HAP-1 (cell line): ENCODE results near the gene MAST4.

Source experiments
- DNase-seq, 2 experiments: peaks; one replicate each; pipeline ENCODE4 v3.0.0-alpha.2; 2016 to 2020; ENCODE audit warnings: low spot score in 2 of 2
- H3K27me3 ChIP-seq: fragments of 250-450 bp; sonication (Bioruptor Pico); 2 replicates; pipeline ENCODE4 v1.5.1; 2020; ENCODE audit warnings: low read depth, mild to moderate bottlenecking, moderate library complexity
- H3K36me3 ChIP-seq: fragments of 250-450 bp; sonication (Bioruptor Pico); replicated peaks from 2 replicates; pipeline ENCODE4 v1.5.1; 2020; ENCODE audit warnings: mild to moderate bottlenecking
- H3K4me1 ChIP-seq: fragments of 250-450 bp; sonication (Bioruptor Pico); 2 replicates; pipeline ENCODE4 v1.5.1; 2020; ENCODE audit warnings: mild to moderate bottlenecking
- H3K4me3 ChIP-seq: fragments of 250-450 bp; sonication (Bioruptor Pico); 2 replicates; pipeline ENCODE4 v1.5.1; 2020; ENCODE audit warnings: mild to moderate bottlenecking, moderate library complexity
- H3K9me3 ChIP-seq: fragments of 250-450 bp; sonication (Bioruptor Pico); 2 replicates; pipeline ENCODE4 v1.5.1; 2020; ENCODE audit warnings: mild to moderate bottlenecking, moderate library complexity
- in situ Hi-C: fragments of 300-500 bp; cut with MboI; formaldehyde crosslinking; loops from 3 replicates; pipeline ENCODE4 v1.14.3; 2020; ENCODE audit warnings: low sequenced_read_pairs, inconsistent platforms, mixed read lengths

Gene MAST4

DNA sequence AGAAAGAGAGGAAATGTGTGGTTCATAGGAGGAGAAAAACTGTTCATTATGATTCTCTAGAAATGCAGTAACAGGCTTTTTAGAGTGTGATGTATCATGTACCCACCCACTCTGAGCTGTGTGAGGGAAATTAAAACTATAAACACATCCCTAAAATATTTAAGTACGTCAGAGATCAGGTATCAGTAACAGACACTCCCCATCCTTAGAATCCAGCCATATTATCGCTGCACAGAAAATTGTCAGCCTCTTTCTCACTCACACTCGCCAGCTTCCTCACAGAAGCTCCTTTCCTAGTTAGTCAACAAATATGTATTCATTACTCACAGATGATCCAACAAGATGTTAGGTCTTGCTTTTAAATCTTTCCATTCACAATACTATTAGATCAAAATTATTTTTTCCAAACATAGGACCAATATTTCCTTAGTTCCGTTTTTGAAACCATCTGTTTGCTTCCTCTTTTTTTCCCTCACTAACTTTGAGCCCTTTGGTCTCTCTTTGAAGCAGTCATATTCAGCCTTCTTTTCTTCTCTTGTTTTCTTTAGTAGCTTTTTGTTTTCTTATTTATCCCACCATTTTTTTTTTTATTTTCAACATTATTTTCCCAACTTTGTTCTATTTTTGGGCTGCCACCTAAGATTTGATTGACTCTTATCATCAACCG is 13.6 kb upstream of the MAST4 start:
- H3K36me3 ChIP-seq = no peaks in the 10 kb centered on the region
- DNase-seq = no peak
- H3K4me3 ChIP-seq = no peak overlapping the region
- no peaks in the 10 kb centered on the region for H3K9me3 ChIP-seq
- peaks cover 5% of the 10 kb centered on the region; the same call in 1 of the 2 replicates for H3K27me3 ChIP-seq
- no peaks in the 10 kb centered on the region for H3K4me1 ChIP-seq
- in situ Hi-C loops = no loop called here

DNA sequence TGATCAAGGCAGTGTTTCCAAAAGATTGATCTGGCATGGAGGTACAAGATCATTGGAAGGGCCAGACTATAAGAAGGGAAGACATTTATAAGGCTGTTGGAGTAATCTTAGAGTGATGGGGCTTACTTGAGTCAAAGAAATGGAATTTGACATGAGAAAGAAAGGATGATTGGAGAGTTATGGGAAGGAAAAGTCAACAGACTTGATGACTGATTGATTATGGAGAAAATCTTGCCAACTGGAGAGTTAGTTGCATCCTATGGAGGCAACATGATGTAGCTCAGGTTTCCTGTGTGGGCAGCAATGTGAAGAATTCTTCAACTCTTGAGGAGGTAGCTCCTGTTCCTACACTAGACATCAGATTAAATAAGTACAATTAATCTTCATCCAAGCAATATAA is 10.9 kb upstream of the MAST4 start:
- Histone ChIP-seq H3K36me3 (no peaks in the 10 kb centered on the region), H3K4me1 (no peaks in the 10 kb centered on the region), H3K9me3 (no peaks in the 10 kb centered on the region), H3K27me3 (peaks cover 1% of the 10 kb centered on the region; the same call in 1 of the 2 replicates), H3K4me3 (no peak overlapping the region)
- in situ Hi-C loops = no loop called here
- DNase-seq = no peak

DNA sequence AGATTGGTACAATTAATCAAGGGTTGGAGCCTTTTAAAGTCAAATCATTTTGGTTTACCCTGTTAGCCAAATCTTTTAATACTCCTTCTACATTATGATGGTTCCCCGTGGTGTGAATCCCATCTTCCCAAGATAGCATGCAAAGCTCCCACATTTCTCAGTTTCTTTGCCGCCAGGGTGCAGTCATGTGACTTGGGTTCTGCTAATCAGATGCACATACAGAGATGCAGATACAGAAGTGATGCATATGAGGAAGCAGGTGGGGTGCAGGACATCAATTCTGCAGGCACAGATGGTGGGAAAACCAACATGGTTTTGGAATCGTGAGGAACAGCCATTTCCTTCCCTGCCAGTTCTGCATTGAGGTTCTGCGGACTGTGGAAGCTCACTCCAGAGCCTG is 8.4 kb upstream of the MAST4 start:
- in situ Hi-C loops = no loop called here
- H3K4me3 ChIP-seq = no peak overlapping the region
- no peak for DNase-seq

DNA sequence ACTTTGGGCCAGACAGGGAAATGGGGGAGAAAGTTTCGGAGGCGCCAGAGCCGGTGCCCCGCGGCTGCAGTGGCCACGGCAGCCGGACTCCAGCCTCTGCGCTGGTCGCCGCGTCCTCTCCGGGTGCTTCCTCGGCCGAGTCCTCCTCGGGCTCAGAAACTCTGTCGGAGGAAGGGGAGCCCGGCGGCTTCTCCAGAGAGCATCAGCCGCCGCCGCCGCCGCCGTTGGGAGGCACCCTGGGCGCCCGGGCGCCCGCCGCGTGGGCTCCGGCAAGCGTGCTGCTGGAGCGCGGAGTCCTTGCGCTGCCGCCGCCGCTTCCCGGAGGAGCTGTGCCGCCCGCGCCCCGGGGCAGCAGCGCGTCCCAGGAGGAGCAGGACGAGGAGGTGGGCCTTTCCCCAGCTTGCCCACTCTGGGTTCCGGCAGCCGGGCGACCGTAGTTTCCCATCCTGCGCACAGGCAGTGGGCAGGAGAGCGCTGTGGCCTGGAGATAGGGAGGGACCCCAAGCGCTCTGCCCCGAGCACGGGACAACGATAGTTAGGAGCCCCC is 516 bp downstream of the MAST4 start:
- in situ Hi-C loops = no loop called here
- Histone ChIP-seq H3K4me3 (peak overlapping the region; percentile 40), H3K4me1 (no peaks in the 10 kb centered on the region), H3K27me3 (peaks cover 58% of the 10 kb centered on the region), H3K9me3 (no peaks in the 10 kb centered on the region), H3K36me3 (no peaks in the 10 kb centered on the region)
- DNase-seq = peak; percentile 2 to 23

More for the DNA sequence above, 8.4 kb upstream of the MAST4 start:
- H3K27me3 ChIP-seq = peaks cover 3% of the 10 kb centered on the region; the same call in 1 of the 2 replicates
- H3K9me3 ChIP-seq = no peaks in the 10 kb centered on the region
- H3K4me1 ChIP-seq = no peaks in the 10 kb centered on the region
- H3K36me3 ChIP-seq = no peaks in the 10 kb centered on the region

DNA sequence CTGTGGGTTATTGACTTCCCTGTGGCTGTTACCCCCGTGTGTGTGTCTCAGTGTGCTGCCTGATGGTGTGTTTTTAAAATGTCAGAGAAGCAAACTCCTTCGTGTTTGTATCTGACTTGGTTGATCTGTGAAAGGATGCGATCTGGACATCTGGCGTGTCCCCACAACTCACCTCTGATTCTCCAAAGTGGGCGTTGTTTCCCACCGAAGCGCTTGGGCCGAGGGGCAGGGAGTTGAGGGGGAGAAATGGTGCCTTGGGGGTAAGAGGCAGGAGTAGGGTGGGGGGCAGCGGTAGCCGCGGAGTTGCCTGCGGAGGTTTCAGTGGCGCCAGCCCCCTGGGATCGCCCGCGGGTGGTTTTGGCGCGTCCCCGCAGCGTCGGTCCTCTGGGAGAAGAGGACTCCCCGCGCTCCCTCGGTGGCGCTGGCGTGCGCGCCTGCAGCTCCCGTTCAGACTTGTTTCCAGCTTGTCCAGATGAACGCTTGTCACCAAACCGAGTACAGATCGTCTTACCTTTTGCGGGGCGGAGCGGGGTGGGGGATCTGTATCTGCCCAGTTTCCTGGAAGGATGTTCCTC is 1.1 kb downstream of the MAST4 start:
- Histone ChIP-seq H3K27me3 (peaks cover 58% of the 10 kb centered on the region), H3K4me1 (no peaks in the 10 kb centered on the region), H3K4me3 (peak overlapping the region; percentile 40), H3K36me3 (no peaks in the 10 kb centered on the region), H3K9me3 (no peaks in the 10 kb centered on the region)
- DNase-seq = peak in 1 of 2 experiments; percentile 38
- in situ Hi-C loops = no loop called here

DNA sequence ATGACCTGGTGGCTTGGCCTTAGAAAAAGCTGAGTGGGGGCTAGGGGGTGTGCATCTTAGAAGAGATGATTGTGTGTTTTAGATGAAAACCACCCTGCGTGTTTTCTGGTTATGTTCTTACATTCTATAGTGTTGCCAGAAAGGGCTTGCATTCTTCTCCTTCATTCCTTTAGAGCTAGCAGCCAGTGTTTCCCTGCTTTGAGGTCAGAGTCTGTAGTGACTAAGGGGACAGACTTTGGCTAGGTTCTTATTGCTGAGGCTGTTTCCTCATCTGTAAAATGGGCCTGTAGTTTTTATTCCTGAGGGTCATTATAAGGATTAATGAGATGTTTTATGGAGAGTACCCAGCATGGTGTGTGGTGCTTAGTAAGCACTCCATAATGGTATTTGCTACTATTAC is 6.4 kb downstream of the MAST4 start:
- Histone ChIP-seq H3K36me3 (no peaks in the 10 kb centered on the region), H3K4me3 (no peak overlapping the region), H3K4me1 (no peaks in the 10 kb centered on the region), H3K9me3 (no peaks in the 10 kb centered on the region), H3K27me3 (peaks cover 50% of the 10 kb centered on the region)
- no peak for DNase-seq
- in situ Hi-C loops = no loop called here

DNA sequence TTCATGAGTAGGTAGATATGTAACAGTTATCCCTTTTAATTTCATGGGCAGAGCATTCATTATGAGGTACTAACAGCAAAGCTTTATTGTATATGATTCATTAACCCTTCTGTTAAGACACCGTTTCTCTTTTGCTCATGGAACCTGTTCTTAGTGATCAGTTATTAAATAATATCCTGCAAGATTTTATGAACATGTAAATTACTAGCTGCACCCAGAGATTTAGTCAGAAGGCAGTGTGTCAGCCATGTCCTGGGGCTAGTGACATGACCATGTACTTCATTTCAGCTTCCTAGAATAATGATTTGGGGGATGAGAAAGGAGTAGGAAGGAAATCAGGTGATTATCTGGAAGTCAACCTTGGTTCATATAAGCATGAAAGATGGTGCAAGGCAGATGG is 7.0 kb downstream of the MAST4 start:
- Histone ChIP-seq H3K4me3 (no peak overlapping the region), H3K36me3 (no peaks in the 10 kb centered on the region), H3K27me3 (peaks cover 44% of the 10 kb centered on the region), H3K4me1 (no peaks in the 10 kb centered on the region), H3K9me3 (no peaks in the 10 kb centered on the region)
- in situ Hi-C loops = no loop called here
- no peak for DNase-seq

DNA sequence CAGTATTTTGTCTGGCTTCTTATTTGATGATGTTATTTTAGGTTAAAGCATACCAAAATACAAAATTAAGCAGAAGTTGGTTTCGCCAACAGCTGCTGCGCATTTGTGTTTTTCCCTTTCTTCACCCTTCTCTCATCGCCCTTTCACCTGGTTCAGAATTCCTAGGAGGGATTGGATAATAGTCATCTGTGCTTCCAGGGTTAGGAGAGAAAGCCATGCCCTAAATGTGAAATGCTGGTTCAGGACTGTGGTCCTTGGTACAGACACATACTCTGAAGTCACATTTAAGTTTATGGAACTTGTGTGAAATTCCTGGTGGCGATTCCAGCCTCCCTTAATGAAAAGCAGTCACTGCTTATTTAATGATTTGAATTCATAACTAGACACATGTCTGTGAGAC is 7.7 kb downstream of the MAST4 start:
- in situ Hi-C loops = no loop called here
- no peaks in the 10 kb centered on the region for H3K9me3 ChIP-seq
- no peak overlapping the region for H3K4me3 ChIP-seq
- H3K36me3 ChIP-seq = no peaks in the 10 kb centered on the region
- H3K4me1 ChIP-seq = no peaks in the 10 kb centered on the region
- peaks cover 37% of the 10 kb centered on the region for H3K27me3 ChIP-seq
- no peak for DNase-seq

DNA sequence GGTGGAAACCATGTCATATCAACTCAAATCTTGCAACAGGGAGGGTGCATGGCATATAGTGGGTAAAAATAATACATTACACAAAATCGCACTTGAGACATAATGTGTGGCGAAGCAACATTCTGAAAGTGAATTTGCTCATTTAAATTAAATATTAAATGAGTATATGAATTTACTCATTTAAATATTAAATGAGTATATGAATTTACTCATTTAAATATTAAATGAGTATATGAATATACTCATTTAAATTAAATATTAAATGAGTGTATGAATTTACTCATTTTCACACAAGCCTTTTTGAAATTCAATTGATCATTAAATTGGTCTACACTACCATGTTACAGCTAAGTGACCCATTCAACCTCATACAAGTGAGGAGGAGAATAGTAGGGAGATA is 10.5 kb downstream of the MAST4 start:
- Histone ChIP-seq H3K27me3 (peaks cover 23% of the 10 kb centered on the region; the same call in 1 of the 2 replicates), H3K4me1 (no peaks in the 10 kb centered on the region), H3K4me3 (no peak overlapping the region), H3K36me3 (no peaks in the 10 kb centered on the region), H3K9me3 (no peaks in the 10 kb centered on the region)
- no peak for DNase-seq
- in situ Hi-C loops = no loop called here

DNA sequence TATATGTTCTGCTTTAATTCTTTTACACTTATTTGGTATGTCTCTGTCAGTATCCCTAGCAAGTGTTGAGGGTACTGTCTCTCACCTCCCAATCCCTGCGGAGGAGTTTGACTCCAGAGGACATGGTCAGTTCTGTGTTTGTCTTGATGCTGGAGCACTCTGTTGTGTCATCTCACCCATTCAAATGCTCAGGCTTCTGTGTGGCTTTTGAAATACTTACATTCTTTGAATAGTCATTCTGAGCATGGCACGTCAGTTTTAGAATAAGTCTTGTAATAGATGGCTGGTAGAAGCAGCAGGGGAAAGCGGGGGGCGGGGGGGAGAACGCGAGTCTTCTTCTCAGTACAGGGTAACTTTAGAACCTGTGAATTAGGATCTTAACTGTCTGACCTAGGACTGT is 12.3 kb downstream of the MAST4 start:
- no peak for DNase-seq
- H3K4me1 ChIP-seq = no peaks in the 10 kb centered on the region
- peaks cover 23% of the 10 kb centered on the region; the same call in 1 of the 2 replicates for H3K27me3 ChIP-seq
- no peaks in the 10 kb centered on the region for H3K9me3 ChIP-seq
- H3K36me3 ChIP-seq = no peaks in the 10 kb centered on the region
- H3K4me3 ChIP-seq = no peak overlapping the region
- in situ Hi-C loops = no loop called here

DNA sequence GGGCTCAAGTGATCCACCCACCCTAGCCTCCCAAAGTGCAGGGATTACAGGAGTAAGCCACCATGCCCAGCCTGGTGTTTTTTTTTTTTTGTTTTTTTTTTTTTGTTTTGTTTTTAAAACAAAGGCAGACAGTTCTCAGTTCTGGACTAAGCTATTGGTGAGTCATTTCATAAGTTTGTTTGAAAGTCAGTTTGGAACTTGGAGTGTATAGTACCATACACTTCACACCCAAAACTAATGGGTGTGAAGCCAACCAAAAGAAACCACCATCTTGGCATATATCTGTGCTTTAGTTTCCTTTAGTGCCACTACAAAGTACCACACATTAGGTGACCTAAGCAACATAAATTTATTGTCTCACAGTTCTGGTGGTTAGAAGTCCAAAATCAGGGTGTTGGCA is 13.4 kb downstream of the MAST4 start:
- Histone ChIP-seq H3K27me3 (peaks cover 17% of the 10 kb centered on the region; the same call in 1 of the 2 replicates), H3K4me1 (no peaks in the 10 kb centered on the region)
- in situ Hi-C loops = no loop called here

DNA sequence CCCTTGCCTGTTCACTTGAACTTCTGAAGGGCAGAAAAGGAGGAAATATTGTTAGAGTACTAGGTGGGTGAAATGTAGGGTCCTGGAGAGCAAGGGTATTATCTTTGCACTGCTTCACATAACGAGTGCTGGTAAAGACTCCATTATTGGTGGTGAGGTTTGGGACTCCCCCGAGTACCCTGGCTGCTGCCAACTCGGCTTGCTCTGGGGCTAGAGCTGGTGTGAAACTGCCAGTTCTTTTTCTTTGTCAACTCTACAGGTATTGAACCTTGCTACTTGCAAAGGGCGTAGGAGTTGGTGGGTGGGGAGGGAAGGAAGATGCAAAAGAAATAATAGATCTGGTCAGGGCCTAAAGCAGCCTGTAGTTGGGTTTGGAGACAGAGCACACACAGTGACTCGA is 16.0 kb downstream of the MAST4 start:
- Histone ChIP-seq H3K4me1 (no peaks in the 10 kb centered on the region), H3K27me3 (peaks cover 6% of the 10 kb centered on the region; the same call in 1 of the 2 replicates), H3K36me3 (no peaks in the 10 kb centered on the region), H3K4me3 (no peak overlapping the region), H3K9me3 (no peaks in the 10 kb centered on the region)
- in situ Hi-C loops = no loop called here
- DNase-seq = no peak

More for the DNA sequence above, 13.4 kb downstream of the MAST4 start:
- Histone ChIP-seq H3K36me3 (no peaks in the 10 kb centered on the region), H3K4me3 (no peak overlapping the region), H3K9me3 (no peaks in the 10 kb centered on the region)
- DNase-seq = no peak

DNA sequence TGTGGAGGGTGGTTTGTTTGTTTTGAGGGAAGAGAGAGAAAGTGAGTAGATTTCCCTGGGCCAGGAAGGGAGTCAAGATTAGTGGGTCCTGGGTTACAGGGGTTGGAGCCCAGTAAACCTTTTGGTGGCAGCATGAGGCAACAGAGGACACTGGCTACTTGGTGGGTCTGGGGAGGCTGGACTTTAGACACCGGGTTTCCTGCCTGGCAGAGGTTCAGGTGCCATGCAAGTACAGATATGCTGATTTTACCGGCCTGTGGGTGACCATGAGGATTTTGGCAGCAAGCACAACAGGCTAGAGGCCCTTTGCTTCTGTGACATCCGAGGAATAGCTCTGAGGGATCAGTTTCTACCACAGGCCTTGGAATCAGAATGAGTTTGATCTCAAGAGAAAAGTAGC is 18.9 kb downstream of the MAST4 start:
- in situ Hi-C loops = no loop called here
- no peaks in the 10 kb centered on the region for H3K9me3 ChIP-seq

DNA sequence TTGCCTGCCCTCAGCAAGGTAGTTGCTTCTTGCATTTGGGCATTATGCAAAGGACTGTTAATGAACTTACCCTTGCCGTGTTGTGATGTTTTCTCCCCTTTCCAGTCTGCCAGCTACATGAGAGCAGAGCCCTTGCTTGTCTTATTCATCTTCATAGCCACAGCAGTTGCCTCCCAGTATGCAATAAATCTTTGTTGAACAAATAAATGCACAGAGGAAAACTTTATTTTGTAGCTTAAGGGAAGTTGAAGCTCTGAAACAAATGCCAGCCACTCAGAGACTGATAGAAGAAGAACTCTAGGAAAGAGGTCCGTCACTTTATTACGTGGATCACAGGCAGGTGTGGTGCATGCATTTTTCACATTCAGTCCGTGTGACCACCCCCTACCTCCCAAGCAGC is 19.7 kb downstream of the MAST4 start:
- DNase-seq = no peak
- in situ Hi-C loops = no loop called here
- H3K4me3 ChIP-seq = no peak overlapping the region
- H3K36me3 ChIP-seq = no peaks in the 10 kb centered on the region
- H3K9me3 ChIP-seq = no peaks in the 10 kb centered on the region
- peaks cover 4% of the 10 kb centered on the region for H3K27me3 ChIP-seq
- H3K4me1 ChIP-seq = no peaks in the 10 kb centered on the region

More for the DNA sequence above, 18.9 kb downstream of the MAST4 start:
- DNase-seq = no peak
- Histone ChIP-seq H3K36me3 (no peaks in the 10 kb centered on the region), H3K27me3 (peaks cover 4% of the 10 kb centered on the region), H3K4me1 (no peaks in the 10 kb centered on the region), H3K4me3 (no peak overlapping the region)
